ENCODE measurements around the gene CCDC88B.

- TF ChIP-seq, protein P1, sequence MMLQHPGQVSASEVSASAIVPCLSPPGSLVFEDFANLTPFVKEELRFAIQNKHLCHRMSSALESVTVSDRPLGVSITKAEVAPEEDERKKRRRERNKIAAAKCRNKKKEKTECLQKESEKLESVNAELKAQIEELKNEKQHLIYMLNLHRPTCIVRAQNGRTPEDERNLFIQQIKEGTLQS (IDR thresholded peaks at IDR 0.05), result no peak
- TF ChIP-seq, protein P2, sequence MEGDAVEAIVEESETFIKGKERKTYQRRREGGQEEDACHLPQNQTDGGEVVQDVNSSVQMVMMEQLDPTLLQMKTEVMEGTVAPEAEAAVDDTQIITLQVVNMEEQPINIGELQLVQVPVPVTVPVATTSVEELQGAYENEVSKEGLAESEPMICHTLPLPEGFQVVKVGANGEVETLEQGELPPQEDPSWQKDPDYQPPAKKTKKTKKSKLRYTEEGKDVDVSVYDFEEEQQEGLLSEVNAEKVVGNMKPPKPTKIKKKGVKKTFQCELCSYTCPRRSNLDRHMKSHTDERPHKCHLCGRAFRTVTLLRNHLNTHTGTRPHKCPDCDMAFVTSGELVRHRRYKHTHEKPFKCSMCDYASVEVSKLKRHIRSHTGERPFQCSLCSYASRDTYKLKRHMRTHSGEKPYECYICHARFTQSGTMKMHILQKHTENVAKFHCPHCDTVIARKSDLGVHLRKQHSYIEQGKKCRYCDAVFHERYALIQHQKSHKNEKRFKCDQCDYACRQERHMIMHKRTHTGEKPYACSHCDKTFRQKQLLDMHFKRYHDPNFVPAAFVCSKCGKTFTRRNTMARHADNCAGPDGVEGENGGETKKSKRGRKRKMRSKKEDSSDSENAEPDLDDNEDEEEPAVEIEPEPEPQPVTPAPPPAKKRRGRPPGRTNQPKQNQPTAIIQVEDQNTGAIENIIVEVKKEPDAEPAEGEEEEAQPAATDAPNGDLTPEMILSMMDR (IDR thresholded peaks at IDR 0.05; ENCODE audit: low read depth, low read length, missing input control), result no peak
- TF ChIP-seq, protein P3, sequence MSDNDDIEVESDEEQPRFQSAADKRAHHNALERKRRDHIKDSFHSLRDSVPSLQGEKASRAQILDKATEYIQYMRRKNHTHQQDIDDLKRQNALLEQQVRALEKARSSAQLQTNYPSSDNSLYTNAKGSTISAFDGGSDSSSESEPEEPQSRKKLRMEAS (IDR thresholded peaks at IDR 0.05), result no peak
- TF ChIP-seq JUND (IDR thresholded peaks at IDR 0.05) (no peak), NR2F2 (IDR thresholded peaks at IDR 0.05) (no peak), YY1 (IDR thresholded peaks at IDR 0.05) (no peak), TAF1 (conservative IDR thresholded peaks at IDR 0.05) (no peak), RAD21 (IDR thresholded peaks at IDR 0.05) (no peak), GABPA (IDR thresholded peaks at IDR 0.05 in 1 of 2, conservative IDR thresholded peaks at IDR 0.05 in 1 of 2) (no peak), RXRA (IDR thresholded peaks at IDR 0.05) (no peak)
- TF ChIP-seq, protein P4, sequence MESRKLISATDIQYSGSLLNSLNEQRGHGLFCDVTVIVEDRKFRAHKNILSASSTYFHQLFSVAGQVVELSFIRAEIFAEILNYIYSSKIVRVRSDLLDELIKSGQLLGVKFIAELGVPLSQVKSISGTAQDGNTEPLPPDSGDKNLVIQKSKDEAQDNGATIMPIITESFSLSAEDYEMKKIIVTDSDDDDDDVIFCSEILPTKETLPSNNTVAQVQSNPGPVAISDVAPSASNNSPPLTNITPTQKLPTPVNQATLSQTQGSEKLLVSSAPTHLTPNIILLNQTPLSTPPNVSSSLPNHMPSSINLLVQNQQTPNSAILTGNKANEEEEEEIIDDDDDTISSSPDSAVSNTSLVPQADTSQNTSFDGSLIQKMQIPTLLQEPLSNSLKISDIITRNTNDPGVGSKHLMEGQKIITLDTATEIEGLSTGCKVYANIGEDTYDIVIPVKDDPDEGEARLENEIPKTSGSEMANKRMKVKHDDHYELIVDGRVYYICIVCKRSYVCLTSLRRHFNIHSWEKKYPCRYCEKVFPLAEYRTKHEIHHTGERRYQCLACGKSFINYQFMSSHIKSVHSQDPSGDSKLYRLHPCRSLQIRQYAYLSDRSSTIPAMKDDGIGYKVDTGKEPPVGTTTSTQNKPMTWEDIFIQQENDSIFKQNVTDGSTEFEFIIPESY (IDR thresholded peaks at IDR 0.05), result no peak
These were observed 27.1 kb upstream of the CCDC88B start for GRCh38 chr11:64312947-64313346.

All from liver (tissue), 3 donors.